ENCODE measurements around the gene PLB1.
A peak's percentile ranks its signal among the peaks of the same experiment; 100 is the strongest.

The PLB1 gene

GRCh38 chr2:28581312-28581711 lies 85.5 kb downstream of the PLB1 start:
- TF ChIP-seq CTCF (conservative IDR thresholded peaks at IDR 0.05; ENCODE audit: low read depth, low read length) = no peak
- H3K4me3 ChIP-seq (ENCODE audit: low read length) = no peak overlapping the region
- DNase-seq (ENCODE audit: low read depth) = no peak

- DNase-seq (ENCODE audit: low read depth) = no peak
- no peak for TF ChIP-seq CTCF (conservative IDR thresholded peaks at IDR 0.05; ENCODE audit: low read depth, low read length)
- no peak overlapping the region for H3K4me3 ChIP-seq (ENCODE audit: low read length)
Measured at GRCh38 chr2:28582152-28582551, 86.3 kb downstream of the PLB1 start.

GRCh38 chr2:28582595-28582994 lies 86.7 kb downstream of the PLB1 start:
- H3K4me3 ChIP-seq (ENCODE audit: low read length) = no peak overlapping the region
- DNase-seq (ENCODE audit: low read depth) = no peak
- TF ChIP-seq CTCF (conservative IDR thresholded peaks at IDR 0.05; ENCODE audit: low read depth, low read length) = no peak

- H3K4me3 ChIP-seq (ENCODE audit: low read length) = no peak overlapping the region
- no peak for TF ChIP-seq CTCF (conservative IDR thresholded peaks at IDR 0.05; ENCODE audit: low read depth, low read length)
- peak; percentile 96 for DNase-seq (ENCODE audit: low read depth)
Measured at GRCh38 chr2:28583899-28584553, 88.2 kb downstream of the PLB1 start.

GRCh38 chr2:28586867-28587266 lies 91.0 kb downstream of the PLB1 start:
- no peak overlapping the region for H3K4me3 ChIP-seq (ENCODE audit: low read length)
- no peak for TF ChIP-seq CTCF (conservative IDR thresholded peaks at IDR 0.05; ENCODE audit: low read depth, low read length)
- DNase-seq (ENCODE audit: low read depth) = no peak

GRCh38 chr2:28587526-28588291 lies 91.8 kb downstream of the PLB1 start:
- H3K4me3 ChIP-seq (ENCODE audit: low read length) = no peak overlapping the region
- no peak for DNase-seq (ENCODE audit: low read depth)
- TF ChIP-seq CTCF (conservative IDR thresholded peaks at IDR 0.05; ENCODE audit: low read depth, low read length) = no peak

GRCh38 chr2:28588292-28588670 lies 92.4 kb downstream of the PLB1 start:
- H3K4me3 ChIP-seq (ENCODE audit: low read length) = no peak overlapping the region
- TF ChIP-seq CTCF (conservative IDR thresholded peaks at IDR 0.05; ENCODE audit: low read depth, low read length) = no peak
- no peak for DNase-seq (ENCODE audit: low read depth)

All from retinal pigment epithelial cell (primary cell).